HG02763 (cell line): ENCODE measurements around the gene C3.
"Not testable (repeated sequence)": the region's sequence is repeated elsewhere in the genome, so short reads cannot be mapped to it uniquely, and the experiment has no call there.

ENCODE experiments used
- ATAC-seq: cut with Tn5 transposase; IDR thresholded peaks from one replicate; pipeline ENCODE4 v1.9.1; 2021; ENCODE audit warnings: mild to moderate bottlenecking, moderate library complexity; ENCODE audit not compliant: unreplicated experiment

C3 gene

DNA sequence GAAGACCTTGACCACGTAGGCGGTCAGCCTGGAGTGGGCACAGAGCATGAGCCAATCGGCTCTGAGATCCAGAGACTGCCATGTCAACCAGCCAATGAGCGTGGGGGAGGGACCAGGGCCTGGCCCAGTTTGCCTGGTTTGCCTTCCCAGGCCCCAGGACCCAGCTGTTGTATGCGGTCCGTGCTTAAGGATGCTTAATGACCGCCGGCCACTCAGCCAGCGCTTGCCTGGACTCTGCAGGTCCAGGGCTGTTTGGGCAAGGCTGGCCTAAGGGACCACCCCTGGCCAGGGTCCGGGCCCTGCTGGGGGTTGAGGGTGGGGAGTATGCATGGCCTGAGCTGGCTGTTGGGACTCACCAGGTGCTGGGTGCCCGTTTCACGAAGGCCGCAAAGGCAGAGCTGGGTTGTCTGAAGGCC lies 27.4 kb downstream of the C3 start:
- ATAC-seq, result no peak

DNA sequence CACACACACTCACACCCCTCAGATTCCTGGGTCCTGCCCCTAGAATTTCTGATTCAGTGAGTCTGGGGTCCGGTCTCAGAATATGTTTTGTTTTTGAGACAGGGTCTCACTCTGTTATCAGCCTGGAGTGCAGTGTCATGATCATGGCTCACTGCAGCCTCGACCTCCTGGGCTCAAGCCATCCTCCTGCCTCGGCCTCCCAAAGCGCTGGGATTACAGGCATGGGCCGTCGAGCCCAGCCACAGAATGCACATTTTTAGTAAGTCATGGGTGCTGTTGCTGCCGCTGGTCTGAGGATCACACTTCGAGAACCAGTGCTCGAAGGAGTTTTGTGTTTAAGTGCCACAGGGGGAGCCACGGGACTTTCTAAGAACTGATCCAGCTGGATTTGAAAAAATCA lies 28.4 kb downstream of the C3 start:
- ATAC-seq, result no peak

DNA sequence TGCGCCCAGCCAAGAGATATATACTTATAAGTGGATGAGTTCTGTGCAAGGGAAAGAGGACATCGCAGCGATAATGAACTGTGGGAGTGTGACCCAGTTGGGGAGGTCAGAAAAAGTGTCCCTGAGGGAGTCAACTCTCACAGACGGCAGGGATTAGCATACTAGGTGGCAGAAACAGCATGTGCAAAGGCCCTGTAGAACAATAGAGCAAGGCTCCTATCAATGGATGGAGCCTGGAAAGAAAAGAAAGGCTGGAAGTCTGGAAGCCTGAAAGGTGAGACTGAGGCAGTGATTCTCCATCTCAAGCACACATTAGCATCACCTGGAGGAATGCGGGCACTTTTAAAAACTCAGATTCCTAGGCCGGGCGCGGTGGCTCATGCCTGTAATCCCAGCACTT lies 29.1 kb downstream of the C3 start:
- no peak for ATAC-seq

DNA sequence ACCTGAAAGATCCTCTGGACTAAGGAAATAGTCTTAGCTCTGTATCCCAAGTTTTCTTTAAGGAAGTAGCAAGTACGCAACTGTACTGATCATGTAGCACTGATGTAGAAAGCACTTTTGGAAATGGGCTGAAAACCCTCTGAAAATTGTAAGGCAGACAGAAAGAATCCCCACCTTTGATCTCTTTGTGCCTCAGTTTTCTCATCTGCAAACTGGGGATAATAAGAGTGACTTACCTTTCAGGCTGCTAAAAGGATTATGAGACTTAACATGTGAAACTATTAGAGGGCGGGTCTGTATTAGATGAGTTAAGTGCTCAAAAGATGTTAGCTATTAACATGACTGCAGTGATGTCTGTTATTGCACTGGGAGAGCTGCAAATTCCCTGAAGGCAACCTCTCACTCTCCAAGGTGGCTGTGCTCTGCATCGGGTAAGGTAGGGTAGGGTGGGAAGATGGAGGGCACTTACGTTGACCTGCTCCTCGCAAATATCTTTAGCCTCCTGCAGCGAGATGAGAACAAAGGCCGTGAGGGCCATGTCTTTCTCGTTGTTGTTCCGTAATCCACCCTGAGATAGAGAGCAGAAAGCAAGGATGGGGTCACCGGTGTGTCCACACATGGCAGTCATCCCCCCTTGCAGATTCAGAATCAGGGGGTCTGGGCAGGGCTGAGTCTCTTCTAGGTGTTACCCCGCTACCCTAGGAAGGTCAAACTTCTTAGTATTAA lies 30.1 kb downstream of the C3 start:
- no peak for ATAC-seq

DNA sequence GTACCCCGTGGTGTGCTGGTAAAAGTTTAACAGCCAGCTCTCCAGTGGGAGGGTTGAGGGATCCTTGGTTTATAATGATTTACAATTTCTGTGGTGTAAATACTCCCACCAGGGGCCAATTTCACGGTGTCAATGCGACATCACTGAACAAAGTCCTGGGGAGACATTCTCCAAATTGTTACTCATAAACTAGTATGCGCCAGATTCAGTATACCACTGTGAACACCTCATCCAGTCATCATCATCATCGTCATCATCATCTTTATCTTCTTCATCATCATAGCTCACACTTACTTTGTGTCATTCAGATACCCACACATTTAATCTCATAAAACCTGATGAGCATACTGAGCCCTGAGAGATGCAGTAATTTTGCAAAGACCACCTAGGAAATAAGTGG lies 33.3 kb downstream of the C3 start:
- no peak for ATAC-seq

DNA sequence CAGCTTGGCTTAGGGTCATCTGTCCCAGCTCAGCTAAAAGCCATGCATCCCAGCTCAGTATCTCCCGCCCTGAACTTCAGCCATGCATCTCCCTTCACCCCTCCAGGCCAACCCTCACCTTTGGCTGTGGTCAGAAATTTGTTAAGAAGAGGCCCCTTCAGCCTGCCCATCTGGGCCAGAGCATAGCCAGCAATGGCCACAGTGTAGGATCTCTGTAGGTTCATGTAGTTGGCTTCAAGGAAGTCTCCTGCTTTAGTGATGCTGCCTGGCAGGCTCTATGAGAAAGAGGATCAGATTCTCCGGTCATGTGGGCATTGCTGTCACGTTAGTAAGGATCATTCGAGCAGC lies 33.8 kb downstream of the C3 start:
- ATAC-seq, result no peak

DNA sequence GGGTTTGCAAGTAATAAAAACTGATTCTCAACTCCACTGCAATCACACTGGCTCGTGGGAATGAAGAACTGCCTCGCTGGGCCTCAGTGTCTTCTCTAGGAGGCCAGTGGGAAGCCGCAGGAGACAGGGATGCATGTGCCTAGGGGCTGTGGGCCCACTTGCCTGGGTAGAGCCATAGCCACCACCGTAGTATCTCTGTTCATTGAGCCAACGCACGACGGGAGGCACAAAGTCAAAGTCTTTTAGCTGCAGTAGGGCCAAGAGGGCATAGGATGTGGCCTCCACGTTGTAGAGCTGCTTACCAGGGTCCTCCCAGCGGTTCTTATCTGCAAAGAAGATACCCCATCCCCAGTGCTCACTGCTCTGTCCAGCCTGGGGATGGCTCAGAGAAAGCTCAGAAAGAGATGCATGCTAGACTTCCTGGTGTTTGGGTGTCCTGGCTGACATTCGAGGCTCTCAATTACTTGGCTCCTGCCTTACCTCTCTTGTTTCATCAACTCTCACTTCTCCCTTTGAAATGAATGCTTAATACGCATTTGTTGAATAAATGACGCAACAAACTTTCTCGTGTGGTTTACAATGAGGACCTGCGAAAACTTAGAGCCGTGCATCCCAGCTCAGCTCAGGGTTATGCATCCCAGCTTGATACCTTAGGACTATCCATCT lies 34.4 kb downstream of the C3 start:
- no peak for ATAC-seq

DNA sequence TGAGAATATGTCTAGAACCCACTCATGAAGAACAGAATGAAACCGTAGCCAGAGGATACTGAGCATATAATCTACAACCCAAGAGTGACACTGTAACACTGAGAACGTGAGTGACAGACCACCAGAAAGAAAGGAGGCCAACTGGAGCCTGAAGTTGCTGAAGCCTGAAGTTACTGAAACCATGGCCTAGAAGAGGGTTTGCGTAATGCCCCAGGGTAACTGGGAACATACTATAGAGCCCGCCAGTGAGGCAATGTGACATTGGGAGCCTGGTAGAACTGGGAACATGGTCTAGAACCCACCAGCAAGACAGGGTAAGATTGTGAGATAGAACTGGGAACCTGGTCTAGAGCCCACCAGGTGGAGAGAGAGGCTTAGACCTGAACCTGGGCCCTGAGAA lies 35.0 kb downstream of the C3 start:
- no peak for ATAC-seq

DNA sequence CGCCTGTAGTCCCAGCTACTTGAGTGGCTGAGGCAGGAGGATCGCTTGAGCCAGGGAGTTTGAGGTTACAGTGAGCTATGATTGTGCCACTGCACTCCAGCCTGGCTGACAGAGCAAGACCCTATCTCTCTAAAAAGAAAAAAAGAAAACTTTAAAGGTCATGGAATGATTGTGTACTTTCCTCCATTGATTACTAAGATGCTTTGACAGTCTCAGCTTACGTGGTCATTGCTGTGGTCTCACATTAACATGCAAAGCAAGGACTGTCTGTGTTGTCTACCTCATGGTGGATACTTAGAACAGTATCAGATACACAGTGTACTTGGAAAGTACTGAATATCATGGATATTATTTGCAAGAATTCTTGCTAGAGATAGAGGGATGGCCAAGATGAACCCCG lies 36.5 kb downstream of the C3 start:
- ATAC-seq, result no peak

DNA sequence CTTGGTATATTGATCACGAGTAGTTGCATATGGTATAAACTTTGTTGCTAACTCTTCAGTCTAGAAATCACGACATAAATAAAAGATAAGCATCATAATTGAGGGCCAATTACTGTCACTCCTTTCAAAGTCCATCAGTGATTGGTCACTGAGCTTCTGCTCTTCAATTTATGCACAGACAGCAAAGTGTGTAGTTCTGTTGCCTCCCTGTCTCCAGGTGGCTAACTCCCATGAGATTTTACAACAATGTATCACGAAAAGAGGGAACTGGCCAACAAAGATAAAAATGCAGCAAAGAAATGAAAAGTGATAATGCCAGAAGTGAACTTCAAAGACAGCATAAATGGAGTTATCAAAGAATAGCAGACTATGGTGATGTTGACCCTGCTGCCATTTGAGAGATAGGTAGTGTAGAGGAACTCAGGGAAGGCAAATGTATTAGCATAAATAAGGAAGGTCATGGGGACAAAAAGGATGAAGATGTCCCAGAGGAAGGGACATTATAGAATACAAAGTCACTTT lies 37.8 kb downstream of the C3 start:
- no peak for ATAC-seq

DNA sequence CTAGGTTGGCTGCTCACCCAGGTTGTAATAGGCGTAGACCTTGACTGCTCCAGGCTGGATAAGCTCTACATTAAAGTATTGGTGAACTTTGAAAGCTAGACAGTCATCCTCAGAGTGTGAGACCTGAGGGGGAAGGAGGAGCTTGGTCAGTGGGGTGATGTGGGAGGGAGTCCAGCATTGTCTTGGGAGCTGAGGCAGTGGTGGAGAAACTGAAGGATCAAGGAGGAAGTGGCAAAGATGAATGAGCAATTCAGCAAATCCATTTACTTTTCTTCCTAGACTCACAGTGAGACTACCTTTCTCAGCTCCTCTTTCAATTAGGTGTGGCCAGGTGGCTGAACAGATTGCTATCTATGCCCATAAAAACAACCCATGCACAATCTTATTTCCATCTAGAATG lies 40.3 kb downstream of the C3 start:
- no peak for ATAC-seq

DNA sequence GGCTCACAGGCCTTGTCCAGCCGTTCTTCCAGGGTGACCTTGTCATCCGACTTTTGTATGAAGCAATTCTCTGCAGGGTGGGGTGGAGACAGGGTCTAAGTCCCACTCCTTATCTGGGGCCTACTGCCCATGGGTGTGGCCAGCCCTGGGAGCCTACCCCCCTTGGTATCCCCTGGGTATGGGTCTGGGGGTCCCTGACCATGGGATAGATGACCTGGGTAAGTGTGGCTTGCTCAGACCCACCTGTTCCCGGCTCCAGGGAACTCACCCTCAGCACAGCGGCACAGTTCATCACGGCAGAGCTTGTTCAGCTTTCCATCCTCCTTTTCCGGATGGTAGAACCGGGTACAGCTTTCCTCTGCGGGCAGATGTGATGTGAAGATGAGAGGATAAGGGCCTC lies 41.3 kb downstream of the C3 start:
- no peak for ATAC-seq

DNA sequence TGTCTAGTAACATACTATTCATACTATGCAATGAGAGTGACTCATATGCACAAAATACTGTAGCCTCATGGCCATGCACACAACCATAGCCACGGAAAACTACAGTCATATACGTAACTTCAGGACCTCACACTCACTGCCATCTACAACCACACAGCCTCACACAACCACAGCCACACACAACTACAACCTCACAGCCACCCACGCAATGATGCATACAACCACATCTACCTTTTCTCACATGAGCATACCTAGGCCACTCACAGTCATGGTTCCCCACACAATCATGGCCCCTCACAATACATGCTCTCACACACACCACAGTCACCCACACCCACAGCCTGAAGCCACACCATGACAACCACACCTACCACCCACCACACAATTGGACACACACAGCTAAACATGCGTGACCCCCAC lies 41.8 kb downstream of the C3 start:
- ATAC-seq, result no peak

DNA sequence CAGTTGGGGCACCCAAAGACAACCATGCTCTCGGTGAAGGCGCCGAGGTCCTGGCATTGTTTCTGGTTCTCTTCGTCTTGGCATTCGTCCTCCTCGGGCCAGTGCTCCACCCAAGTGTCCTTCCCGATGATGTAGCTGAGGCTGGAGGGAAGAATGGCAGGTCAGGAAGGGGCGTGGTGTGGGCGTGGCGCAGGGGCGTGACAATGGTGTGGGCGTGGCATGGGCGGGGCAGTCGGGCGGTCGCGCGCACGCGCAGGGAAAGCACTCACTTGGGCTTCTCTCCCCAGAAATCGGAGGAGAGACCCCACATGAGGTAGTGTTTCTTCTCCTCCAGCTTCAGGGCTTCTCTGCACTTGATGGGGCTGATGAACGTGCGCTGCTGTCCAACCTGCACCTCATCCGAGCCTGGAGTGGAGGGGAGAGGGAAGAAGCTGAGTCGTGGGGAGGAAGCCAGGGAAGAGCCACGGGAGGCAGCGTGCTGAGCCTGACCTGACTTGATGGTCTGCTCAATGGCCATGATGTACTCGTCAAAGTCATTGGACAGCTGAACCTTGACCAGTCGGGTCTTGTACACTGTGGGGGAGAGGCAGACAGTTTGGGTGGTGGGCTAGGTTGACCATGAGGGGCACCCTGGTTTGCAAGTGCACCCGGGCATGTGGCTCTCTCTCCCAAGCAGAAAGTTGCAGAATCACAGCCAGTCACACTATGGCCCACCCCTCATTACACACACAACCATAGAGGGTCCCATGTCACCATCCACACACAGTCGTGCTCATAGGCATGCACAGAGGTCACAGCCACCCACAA lies 42.4 kb downstream of the C3 start:
- no peak for ATAC-seq

DNA sequence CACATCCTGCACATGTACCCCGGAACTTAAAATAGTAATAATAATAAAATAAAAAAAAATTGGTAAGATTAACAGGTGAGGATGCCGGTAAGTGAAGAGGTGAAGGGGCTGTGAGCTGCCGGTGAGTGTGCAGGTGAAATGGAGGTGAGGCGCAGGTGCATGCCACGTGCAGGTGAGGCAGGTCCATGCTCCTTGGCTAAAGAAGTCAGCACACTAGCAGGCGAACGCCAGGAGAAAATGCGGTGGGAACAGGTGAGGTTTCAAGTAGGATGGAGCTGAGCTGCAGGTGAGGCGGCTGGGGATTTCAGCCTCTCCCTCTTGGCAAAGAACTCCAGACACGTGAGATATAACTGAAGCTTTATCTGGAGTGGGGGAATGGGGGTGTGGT lies 43.0 kb downstream of the C3 start:
- no peak for ATAC-seq

DNA sequence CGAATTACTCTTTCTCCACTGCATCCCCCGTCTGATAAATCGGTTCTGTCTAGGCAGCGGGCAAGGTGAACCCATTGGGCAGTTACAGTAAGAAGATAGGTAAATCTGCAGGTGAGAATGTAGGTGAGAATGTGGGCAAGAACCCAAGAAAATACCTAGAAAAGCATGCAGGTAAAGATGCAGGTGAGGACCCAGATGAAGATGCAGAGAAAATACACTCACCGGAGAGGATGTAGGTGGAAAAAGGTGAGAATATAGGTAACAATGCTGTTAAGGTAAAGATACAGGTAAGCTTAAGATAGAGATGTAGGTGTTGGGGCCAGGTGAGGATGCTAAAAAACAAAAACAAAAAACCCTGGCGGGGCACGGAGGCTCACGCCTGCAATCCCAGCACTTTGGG lies 44.2 kb downstream of the C3 start:
- no peak for ATAC-seq

DNA sequence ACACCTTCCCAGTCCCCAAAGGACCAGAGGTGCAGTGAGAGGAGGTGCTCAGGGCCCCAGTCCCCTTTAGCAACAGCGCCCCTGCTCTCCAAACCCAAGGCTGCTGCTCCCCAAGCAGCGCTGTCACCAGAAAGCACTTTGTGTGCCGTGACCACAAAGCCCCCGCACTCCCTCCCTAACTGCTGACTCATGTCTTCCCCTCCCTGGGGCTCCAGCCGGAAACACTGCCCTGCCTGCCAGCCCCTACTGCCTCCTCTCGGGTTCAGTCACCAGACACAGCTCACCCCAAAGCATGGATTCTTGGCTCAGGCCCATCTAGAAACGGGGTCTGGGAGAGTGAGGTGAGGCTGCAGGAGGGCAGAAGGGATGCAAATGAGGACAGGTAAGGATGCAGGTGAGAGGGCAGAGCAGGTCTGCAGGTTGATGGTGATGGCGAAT lies 45.6 kb downstream of the C3 start:
- ATAC-seq, result no peak

DNA sequence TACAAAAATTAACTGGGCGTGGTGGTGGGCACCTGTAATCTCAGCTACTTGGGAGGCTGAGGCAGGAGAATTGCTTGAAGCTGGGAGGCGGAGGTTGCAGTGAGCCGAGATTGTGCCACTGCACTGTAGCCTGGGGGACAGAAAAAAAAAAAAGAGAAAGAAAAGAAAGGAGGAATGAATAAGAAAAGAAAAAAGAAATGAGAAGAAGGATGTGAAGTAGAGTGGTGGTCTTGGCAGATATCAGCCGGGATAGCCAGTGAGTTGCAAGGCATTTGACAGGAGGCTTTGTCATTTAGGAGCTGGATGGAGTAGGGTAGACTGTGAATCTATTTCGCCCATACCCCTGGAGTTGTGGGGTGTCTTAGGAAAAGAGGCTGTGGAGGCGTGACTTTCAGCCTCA lies 46.0 kb downstream of the C3 start:
- ATAC-seq, result not testable (repeated sequence)

DNA sequence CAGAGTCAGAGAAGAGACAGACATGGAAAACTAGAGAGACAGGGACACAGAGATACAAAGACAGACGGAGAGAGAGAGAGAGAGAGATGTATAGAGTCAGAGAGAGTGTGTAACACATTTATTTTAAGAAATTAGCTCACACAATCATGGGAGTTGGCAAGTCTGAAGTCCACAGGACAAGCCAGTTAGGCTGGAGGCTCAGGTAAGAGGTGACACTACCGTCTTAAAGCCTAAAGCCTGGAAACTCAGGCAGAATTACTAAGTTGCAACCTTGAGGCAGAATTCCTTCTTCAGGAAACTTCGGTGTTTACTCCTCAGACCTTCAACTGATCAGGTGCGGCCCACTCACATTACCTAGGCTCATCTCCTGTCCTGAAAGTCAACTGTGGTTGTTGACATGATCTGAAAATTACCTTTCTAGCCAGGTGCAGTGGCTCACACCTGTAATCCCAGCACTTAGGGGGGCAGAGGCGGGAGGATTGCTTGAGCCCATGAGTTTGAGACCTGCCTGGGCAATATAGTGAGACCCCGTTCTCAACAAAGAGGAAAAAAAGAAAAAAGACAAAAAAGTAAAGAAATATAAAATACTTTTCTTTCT lies 47.7 kb downstream of the C3 start:
- no peak for ATAC-seq

DNA sequence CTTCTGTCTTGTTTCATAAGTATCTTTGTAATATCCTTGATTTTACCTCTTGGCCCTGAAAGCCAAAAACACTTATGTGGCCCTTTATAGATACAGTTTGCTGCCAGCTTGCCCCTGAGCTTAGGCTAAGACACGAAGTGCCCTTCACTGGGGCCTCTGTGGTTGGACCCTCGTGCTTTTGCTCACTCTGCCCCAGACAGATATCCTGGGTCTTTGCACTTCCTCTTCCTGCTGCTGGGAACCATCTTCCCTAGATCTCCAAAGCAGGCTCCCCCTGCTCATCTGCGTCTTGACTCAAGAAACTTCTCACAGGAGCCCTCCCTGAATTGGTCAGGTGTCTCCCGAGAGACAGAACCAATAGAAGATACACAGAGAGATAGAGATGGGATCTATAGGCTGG lies 48.5 kb downstream of the C3 start:
- ATAC-seq, result no peak

DNA sequence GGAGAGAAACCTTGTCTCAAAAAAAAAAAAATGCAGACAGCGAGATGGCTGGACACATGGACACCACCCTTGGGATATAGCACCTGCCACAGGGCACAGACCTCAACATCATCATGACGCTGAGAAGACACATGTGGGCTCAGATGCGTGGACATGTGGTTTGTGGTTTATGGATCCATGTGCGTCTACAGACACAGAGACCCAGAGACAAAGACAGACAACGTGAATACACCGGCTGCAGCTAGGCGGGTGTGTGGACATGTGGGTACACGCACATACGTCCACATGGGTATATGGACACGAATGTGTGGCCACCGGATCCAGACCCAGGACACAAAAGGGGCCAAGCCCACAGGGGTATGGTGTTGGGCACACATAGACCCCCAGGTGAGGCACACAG lies 51.8 kb downstream of the C3 start:
- ATAC-seq, result no peak
